AG09309 (cell line): ENCODE data around the gene SOBP.

ENCODE experiments used
- DNase-seq: peaks from one replicate; pipeline ENCODE4 v3.0.0-alpha.2; 2010; ENCODE audit warnings: low read depth
- H3K4me3 ChIP-seq: 2 replicates; pipeline ENCODE4 v1.5.1; 2011; ENCODE audit warnings: mild to moderate bottlenecking, low read depth, low read length, moderate library complexity; ENCODE audit not compliant: control insufficient read depth
- TF ChIP-seq, protein P1 (sequence below): IDR thresholded peaks from 2 replicates; pipeline ENCODE4 v1.5.1; 2011; ENCODE audit warnings: mild to moderate bottlenecking, low read depth, low read length, inconsistent platforms; ENCODE audit not compliant: insufficient read depth, control insufficient read depth; ENCODE audit errors: missing control alignments

SOBP gene

GRCh38 chr6:107632381-107633136 is 142.6 kb downstream of the SOBP start:
- DNase-seq, result no peak
- TF ChIP-seq, protein P1, sequence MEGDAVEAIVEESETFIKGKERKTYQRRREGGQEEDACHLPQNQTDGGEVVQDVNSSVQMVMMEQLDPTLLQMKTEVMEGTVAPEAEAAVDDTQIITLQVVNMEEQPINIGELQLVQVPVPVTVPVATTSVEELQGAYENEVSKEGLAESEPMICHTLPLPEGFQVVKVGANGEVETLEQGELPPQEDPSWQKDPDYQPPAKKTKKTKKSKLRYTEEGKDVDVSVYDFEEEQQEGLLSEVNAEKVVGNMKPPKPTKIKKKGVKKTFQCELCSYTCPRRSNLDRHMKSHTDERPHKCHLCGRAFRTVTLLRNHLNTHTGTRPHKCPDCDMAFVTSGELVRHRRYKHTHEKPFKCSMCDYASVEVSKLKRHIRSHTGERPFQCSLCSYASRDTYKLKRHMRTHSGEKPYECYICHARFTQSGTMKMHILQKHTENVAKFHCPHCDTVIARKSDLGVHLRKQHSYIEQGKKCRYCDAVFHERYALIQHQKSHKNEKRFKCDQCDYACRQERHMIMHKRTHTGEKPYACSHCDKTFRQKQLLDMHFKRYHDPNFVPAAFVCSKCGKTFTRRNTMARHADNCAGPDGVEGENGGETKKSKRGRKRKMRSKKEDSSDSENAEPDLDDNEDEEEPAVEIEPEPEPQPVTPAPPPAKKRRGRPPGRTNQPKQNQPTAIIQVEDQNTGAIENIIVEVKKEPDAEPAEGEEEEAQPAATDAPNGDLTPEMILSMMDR, result no peak
- H3K4me3 ChIP-seq, result no peak overlapping the region

- DNase-seq, result no peak
- no peak overlapping the region for H3K4me3 ChIP-seq
- TF ChIP-seq, protein P1, result no peak
Observed at GRCh38 chr6:107633680-107634323, 143.9 kb downstream of the SOBP start.

DNA sequence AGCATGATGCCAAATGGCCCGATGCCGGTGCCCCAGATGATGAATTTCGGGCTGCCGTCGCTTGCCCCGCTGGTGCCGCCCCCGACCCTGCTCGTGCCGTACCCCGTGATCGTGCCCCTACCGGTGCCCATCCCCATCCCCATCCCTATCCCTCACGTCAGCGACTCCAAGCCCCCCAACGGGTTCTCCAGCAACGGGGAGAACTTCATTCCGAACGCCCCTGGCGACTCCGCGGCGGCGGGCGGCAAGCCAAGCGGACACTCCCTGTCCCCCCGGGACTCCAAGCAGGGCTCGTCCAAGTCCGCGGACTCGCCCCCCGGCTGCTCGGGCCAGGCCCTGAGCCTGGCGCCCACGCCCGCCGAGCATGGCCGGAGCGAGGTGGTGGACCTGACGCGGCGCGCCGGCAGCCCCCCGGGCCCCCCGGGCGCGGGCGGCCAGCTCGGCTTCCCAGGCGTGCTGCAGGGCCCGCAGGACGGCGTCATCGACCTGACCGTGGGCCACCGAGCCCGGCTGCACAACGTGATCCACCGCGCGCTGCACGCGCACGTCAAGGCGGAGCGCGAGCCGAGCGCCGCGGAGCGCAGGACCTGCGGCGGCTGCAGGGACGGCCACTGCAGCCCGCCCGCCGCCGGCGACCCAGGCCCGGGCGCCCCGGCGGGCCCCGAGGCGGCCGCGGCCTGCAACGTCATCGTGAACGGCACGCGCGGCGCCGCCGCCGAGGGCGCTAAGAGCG is 144.6 kb downstream of the SOBP start:
- H3K4me3 ChIP-seq, result no peak overlapping the region
- no peak for DNase-seq
- TF ChIP-seq, protein P1, result no peak

- no peak for DNase-seq
- TF ChIP-seq, protein P1, result no peak
- no peak overlapping the region for H3K4me3 ChIP-seq
Observed at GRCh38 chr6:107635057-107635515, 145.2 kb downstream of the SOBP start.

DNA sequence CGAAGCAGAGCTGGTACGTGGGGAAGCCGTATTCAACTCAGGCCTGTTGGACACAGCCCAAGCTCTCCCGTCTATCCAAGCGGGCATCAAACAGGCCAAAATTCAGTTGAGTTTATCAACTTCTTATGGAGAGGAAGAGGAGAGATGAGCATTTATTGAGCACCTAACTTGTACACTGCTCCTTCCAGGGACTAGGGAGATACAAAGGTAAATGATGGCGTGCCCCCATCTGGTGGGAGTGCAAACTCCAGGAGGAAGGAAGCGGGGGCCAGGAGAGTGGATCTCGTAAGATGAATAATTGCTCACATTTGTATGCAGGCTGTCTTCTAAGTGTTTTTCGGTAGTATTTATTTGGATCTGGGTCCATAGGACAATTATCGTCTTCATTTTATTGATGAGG is 146.6 kb downstream of the SOBP start:
- TF ChIP-seq, protein P1, result no peak
- DNase-seq, result no peak
- H3K4me3 ChIP-seq, result no peak overlapping the region
